Body of pancreas (tissue), 4 donors: Measurements from ENCODE around the gene DNAL1. TPM values are rescaled to one million over a fixed set of nuclear protein-coding genes. Genes with fewer than 3 reads are reported as not detected.

Source experiments
- ATAC-seq: fragments of 150-250 bp; one replicate; pipeline ENCODE4 v1.9.1; 2016
- DNase-seq, 4 donors: peaks; one replicate each; pipeline ENCODE4 v3.0.0-alpha.2; 2019
- H3K27ac ChIP-seq, 4 donors: fragments of 200-600 bp; sonication (generic); 1 replicate in 3 of 4; 2 replicates in 1 of 4; pipeline versions ENCODE4 v1.5.1 to v1.6.1; 2016 to 2019; ENCODE audit warnings: mild to moderate bottlenecking in 1 of 4, mixed read lengths in 1 of 4, moderate library complexity in 1 of 4
- H3K27me3 ChIP-seq, 2 donors: fragments of 200-600 bp; sonication (generic); one replicate each; pipeline ENCODE4 v1.6.0; 2016; ENCODE audit warnings: mild to moderate bottlenecking in 1 of 2
- H3K36me3 ChIP-seq, 2 donors: fragments of 200-600 bp; sonication (generic); replicated peaks in 1 of 2; 2 replicates each; pipeline ENCODE4 v1.5.1; 2016; ENCODE audit warnings: low read depth in 2 of 2; ENCODE audit not compliant: insufficient read depth in 1 of 2
- H3K4me1 ChIP-seq: fragments of 200-600 bp; sonication (generic); one replicate; pipeline ENCODE4 v1.6.0; 2016
- H3K4me3 ChIP-seq, 2 donors: fragments of 200-600 bp; sonication (generic); 1 replicate in 1 of 2; 2 replicates in 1 of 2; pipeline ENCODE4 v1.5.1; 2016 to 2019
- H3K9me3 ChIP-seq, 3 donors: fragments of 200-600 bp; sonication (generic); 1 replicate in 2 of 3; 2 replicates in 1 of 3; pipeline ENCODE4 v1.5.1; 2016
- POLR2A ChIP-seq, 3 donors: fragments of 450-650 bp; IDR thresholded peaks; one replicate each; pipeline ENCODE4 v1.6.1; 2016; ENCODE audit warnings: antibody characterized with exemption in 3 of 3, mild to moderate bottlenecking in 2 of 3
- WGBS, 2 donors: methylation state at CpG; one replicate each; pipeline ENCODE4 v1.1.5; 2017; 5-methylcytosine and 5-hydroxymethylcytosine counted together
- intact Hi-C: fragments of 100-400 bp; cut with DNase I; formaldehyde crosslinking; loops from one replicate; pipeline ENCODE4 v1.15.1; 2023
- total RNA-seq, 2 donors: library from RNA; depleted of rRNA; stranded (reverse); fragments of >200 nt; gene quantifications; one replicate each; pipeline ENCODE4 v1.1.0, GENCODE V29; 2016
- TF ChIP-seq, protein P1 (sequence below), 7 experiments: fragments of 450-650 bp in 4 of 7; fragments of 200-600 bp in 3 of 7; sonication (generic) in 3 of 7; IDR thresholded peaks; one replicate each; pipeline ENCODE4 v1.5.1; 2016 to 2019; ENCODE audit warnings: antibody characterized with exemption in 7 of 7

DNAL1 gene
- total RNA-seq, 2 donors from 2014 or later, result 2.6 to 7.3 TPM

DNA sequence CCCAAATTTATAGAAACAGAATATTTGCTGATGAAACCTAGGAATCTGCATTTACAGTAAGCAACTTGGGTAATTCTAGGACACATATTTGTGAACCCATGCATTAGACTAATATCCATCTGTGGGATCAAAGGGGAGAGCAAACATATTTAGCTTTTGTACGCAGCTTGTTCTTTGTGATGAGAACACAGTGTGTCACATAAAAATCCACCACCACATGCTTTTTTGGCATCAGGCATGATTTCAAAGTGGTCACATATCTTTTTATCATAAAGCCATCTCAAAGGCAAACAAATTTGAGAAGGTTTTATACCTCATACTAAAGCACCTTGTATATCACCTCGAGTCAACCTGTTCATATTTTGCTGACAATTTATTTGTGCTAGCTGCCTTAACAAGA, 15.7 kb downstream of the DNAL1 start:
- Histone ChIP-seq H3K9me3 (no peaks in the 10 kb centered on the region), H3K36me3 (no peaks in the 10 kb centered on the region), H3K4me1 (no peaks in the 10 kb centered on the region), H3K27me3 (no peaks in the 10 kb centered on the region), H3K27ac (no peak overlapping the region), H3K4me3 (no peak overlapping the region)
- DNase-seq (no peak), ATAC-seq (no peak)
- WGBS, 2 donors, result 65 to 78% methylated on average over 2 of the region's 2 CpGs
- TF ChIP-seq POLR2A (IDR thresholded peaks at IDR 0.05), result no peak
- TF ChIP-seq, protein P1, sequence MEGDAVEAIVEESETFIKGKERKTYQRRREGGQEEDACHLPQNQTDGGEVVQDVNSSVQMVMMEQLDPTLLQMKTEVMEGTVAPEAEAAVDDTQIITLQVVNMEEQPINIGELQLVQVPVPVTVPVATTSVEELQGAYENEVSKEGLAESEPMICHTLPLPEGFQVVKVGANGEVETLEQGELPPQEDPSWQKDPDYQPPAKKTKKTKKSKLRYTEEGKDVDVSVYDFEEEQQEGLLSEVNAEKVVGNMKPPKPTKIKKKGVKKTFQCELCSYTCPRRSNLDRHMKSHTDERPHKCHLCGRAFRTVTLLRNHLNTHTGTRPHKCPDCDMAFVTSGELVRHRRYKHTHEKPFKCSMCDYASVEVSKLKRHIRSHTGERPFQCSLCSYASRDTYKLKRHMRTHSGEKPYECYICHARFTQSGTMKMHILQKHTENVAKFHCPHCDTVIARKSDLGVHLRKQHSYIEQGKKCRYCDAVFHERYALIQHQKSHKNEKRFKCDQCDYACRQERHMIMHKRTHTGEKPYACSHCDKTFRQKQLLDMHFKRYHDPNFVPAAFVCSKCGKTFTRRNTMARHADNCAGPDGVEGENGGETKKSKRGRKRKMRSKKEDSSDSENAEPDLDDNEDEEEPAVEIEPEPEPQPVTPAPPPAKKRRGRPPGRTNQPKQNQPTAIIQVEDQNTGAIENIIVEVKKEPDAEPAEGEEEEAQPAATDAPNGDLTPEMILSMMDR (IDR thresholded peaks at IDR 0.05), result no peak
- intact Hi-C loops, result no loop called here

DNA sequence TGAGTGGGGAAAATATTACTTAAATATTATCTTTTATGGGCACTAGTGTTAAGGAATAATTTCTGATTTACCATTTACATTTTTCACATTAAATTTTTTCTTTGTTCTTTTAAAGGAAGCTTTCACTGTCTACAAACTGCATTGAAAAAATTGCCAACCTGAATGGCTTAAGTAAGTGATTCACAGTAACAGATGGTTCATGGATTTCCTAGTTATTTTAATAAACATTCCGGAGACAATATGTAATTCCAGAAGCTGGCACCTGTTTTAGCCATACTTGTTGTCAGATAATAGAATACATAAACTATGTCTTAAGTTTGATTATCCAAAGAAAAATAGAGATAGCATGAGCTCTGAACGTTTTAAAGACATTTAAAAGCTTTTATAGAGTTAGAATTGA, 17.1 kb downstream of the DNAL1 start:
- TF ChIP-seq, protein P1 (IDR thresholded peaks at IDR 0.05), result no peak
- TF ChIP-seq POLR2A (IDR thresholded peaks at IDR 0.05), result no peak
- WGBS, 2 donors, result 88 to 89% methylated on average over 2 of the region's 2 CpGs
- intact Hi-C loops, result no loop called here
- Histone ChIP-seq H3K9me3 (no peaks in the 10 kb centered on the region), H3K27me3 (no peaks in the 10 kb centered on the region), H3K4me1 (no peaks in the 10 kb centered on the region), H3K4me3 (no peak overlapping the region), H3K27ac (no peak overlapping the region), H3K36me3 (no peaks in the 10 kb centered on the region)
- DNase-seq (no peak), ATAC-seq (no peak)

DNA sequence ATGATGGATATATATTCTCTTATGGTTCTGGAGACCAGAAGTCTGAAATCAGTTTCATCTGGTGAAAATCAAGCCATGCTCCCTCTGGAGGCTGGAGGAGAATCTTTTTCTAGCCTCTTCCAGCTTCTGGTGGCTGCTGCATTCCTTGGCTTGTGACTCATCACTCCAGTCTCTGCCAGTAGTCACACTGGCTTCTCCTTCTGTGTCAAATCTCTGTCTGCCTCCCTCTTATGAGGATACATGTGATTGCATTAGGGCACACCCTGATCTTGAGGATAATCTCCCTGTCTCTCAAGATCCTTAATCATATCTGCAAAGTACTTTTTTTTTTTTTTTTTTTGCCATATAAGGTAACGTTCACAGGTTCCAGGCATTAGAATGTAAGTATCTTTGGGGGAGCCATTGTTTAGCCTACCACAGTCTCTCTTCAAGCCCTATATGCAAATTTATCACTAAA, 17.7 kb downstream of the DNAL1 start:
- Histone ChIP-seq H3K4me3 (no peak overlapping the region), H3K4me1 (no peaks in the 10 kb centered on the region), H3K27ac (no peak overlapping the region), H3K27me3 (no peaks in the 10 kb centered on the region), H3K9me3 (no peaks in the 10 kb centered on the region), H3K36me3 (no peaks in the 10 kb centered on the region)
- intact Hi-C loops, result no loop called here
- no peak for TF ChIP-seq POLR2A (IDR thresholded peaks at IDR 0.05)
- TF ChIP-seq, protein P1 (IDR thresholded peaks at IDR 0.05), result no peak
- ATAC-seq, result no peak
- peak in 2 of 4 donors; percentile 12 to 16 for DNase-seq
- WGBS, 2 donors, result 88 to 96% methylated on average over 1 of the region's 1 CpG

DNA sequence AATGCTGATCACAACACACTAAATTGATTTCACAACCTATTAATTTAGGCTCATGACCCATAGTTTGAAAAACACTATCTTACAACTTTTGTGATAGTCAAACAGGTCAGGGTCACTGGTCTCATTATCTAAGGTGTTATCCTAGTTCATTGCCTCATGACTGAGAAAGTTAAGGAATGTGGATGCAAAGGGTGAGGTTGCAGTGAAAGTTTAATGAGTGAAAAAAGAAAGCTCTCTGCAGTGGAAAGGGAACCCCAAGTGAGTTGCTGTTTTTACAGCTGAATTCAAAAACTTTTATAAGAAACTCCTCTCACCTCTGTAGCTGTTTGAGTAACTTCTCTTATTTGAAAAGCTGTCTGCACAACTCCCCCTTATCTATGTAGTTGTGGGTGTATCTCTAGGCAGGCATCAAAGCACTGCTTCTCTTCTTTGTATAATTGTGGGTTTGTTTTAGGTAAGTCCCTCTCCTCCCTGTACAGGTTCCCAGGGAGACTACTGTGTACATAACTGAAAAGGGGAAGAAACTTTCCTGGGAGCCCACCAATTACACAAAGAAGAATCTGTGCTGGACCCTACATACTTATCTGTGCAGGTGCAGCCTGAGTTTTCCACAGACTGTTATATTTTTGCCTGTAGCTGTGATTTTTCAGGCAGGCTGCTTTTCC, 18.9 kb downstream of the DNAL1 start:
- TF ChIP-seq, protein P1 (IDR thresholded peaks at IDR 0.05), result no peak
- TF ChIP-seq POLR2A (IDR thresholded peaks at IDR 0.05), result no peak
- Histone ChIP-seq H3K27ac (no peak overlapping the region), H3K4me1 (no peaks in the 10 kb centered on the region), H3K27me3 (no peaks in the 10 kb centered on the region), H3K9me3 (no peaks in the 10 kb centered on the region), H3K4me3 (no peak overlapping the region), H3K36me3 (no peaks in the 10 kb centered on the region)
- ATAC-seq (no peak), DNase-seq (no peak)
- intact Hi-C loops, result no loop called here

DNA sequence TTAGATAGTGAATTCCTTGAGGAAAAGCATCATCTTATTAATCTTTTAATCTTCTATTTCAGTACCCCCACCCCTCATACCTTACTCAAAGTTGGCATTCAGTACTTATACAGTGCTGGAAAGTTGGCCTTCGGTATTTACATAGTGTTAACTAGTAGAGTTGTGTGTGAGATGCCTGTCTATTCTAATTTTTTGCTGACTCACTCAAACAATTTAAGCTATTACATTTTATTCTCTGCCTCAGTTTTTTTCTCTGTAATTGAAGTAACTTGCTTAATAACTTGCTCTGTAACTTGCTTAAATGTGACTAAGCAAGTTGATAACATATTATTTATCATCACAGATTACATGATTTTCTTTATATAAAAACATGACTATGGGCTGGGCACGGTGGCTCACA, 20.3 kb downstream of the DNAL1 start:
- H3K4me1 ChIP-seq, result no peaks in the 10 kb centered on the region
- H3K27me3 ChIP-seq, result no peaks in the 10 kb centered on the region
- H3K27ac ChIP-seq, result no peak overlapping the region
- ATAC-seq (no peak), DNase-seq (no peak)
- H3K36me3 ChIP-seq, result no peaks in the 10 kb centered on the region
- 91 to 94% methylated on average over 2 of the region's 2 CpGs for WGBS, 2 donors
- no peak for TF ChIP-seq POLR2A (IDR thresholded peaks at IDR 0.05)
- TF ChIP-seq, protein P1 (IDR thresholded peaks at IDR 0.05), result no peak
- H3K4me3 ChIP-seq, result no peak overlapping the region
- intact Hi-C loops, result no loop called here
- H3K9me3 ChIP-seq, result no peaks in the 10 kb centered on the region
